ENCODE data around the gene DPEP1. TPM values are rescaled to one million over a fixed set of nuclear protein-coding genes. Genes with fewer than 3 reads are reported as not detected.

The DPEP1 gene
- total and polyA plus RNA-seq, 4 donors: 0.99 to 9.8 (median 5.1) TPM

DNA sequence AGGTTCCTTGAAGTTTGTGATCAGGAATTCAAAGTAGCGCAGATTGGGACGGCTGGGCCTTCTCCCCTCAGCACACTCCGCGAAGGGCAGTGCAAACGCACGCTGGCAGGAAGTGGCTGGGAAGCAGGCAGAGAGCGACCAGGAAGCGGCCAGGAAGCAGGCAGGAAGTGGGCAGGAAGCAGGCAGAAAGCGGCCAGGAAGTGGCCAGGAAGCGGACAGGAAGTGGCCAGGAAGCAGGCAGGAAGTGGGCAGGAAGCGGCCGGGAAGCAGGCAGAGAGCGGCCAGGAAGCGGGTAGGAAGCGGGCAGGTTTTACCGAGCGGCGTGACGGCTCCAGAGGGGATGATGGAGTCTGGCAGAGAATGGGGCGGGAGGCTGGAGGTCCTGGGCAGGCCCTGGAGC lies 3.2 kb downstream of the DPEP1 start:
- H3K9me3 ChIP-seq (ENCODE audit: control insufficient read depth, insufficient read depth, low read length): no peaks in the 10 kb centered on the region
- no peak overlapping the region for H3K27ac ChIP-seq (ENCODE audit: low read depth, low read length)
- peaks cover 10% of the 10 kb centered on the region for H3K4me1 ChIP-seq (ENCODE audit: control insufficient read depth, insufficient read depth, low read length)
- H3K27me3 ChIP-seq (ENCODE audit: control insufficient read depth, insufficient read depth, low read length): no peaks in the 10 kb centered on the region
- DNase-seq (ENCODE audit: low read depth in 4 of 6, low spot score in 6 of 6): no peak
- H3K36me3 ChIP-seq (ENCODE audit: control insufficient read depth, insufficient read depth, low read length): peaks cover 2% of the 10 kb centered on the region
- no peak overlapping the region for H3K4me3 ChIP-seq (ENCODE audit: low read depth, low read length)
- WGBS (ENCODE audit: insufficient coverage): 90% methylated on average over 20 of the region's 20 CpGs

DNA sequence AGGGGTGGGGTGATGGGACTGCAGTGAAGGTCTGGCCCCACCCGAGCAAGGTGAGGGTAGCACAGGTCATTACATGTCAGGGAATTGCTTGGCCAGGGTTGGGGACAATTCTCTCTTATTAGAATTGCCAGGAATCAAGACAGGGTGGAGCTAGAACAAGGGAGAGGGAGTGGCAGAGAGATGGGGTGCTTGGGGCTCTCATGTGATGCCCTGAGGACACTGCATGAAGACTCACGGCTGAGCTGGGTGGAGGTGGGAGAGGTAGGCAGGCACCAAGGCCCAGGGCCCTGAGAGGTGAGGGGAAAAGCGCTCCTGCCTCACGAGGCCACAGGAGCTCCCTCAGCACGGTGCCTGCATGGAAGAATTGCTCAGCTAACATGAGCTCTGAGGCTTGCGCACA lies 3.6 kb downstream of the DPEP1 start:
- Histone ChIP-seq H3K27ac (ENCODE audit: low read depth, low read length) (no peak overlapping the region), H3K4me1 (ENCODE audit: control insufficient read depth, insufficient read depth, low read length) (peaks cover 11% of the 10 kb centered on the region), H3K9me3 (ENCODE audit: control insufficient read depth, insufficient read depth, low read length) (no peaks in the 10 kb centered on the region), H3K36me3 (ENCODE audit: control insufficient read depth, insufficient read depth, low read length) (peaks cover 2% of the 10 kb centered on the region), H3K27me3 (ENCODE audit: control insufficient read depth, insufficient read depth, low read length) (no peaks in the 10 kb centered on the region), H3K4me3 (ENCODE audit: low read depth, low read length) (no peak overlapping the region)
- no peak for DNase-seq (ENCODE audit: low read depth in 4 of 6, low spot score in 6 of 6)
- 74% methylated on average over 6 of the region's 6 CpGs for WGBS (ENCODE audit: insufficient coverage)

GRCh38 chr16:89618109-89618998 lies 4.9 kb downstream of the DPEP1 start:
- H3K4me3 ChIP-seq (ENCODE audit: low read depth, low read length): no peak overlapping the region
- H3K9me3 ChIP-seq (ENCODE audit: control insufficient read depth, insufficient read depth, low read length): no peaks in the 10 kb centered on the region
- no peaks in the 10 kb centered on the region for H3K27me3 ChIP-seq (ENCODE audit: control insufficient read depth, insufficient read depth, low read length)
- no peak overlapping the region for H3K27ac ChIP-seq (ENCODE audit: low read depth, low read length)
- peaks cover 11% of the 10 kb centered on the region for H3K4me1 ChIP-seq (ENCODE audit: control insufficient read depth, insufficient read depth, low read length)
- 89% methylated on average over 4 of the region's 16 CpGs for WGBS (ENCODE audit: insufficient coverage)
- H3K36me3 ChIP-seq (ENCODE audit: control insufficient read depth, insufficient read depth, low read length): peaks cover 2% of the 10 kb centered on the region
- no peak for DNase-seq (ENCODE audit: low read depth in 4 of 6, low spot score in 6 of 6)

GRCh38 chr16:89619840-89620239 lies 6.4 kb downstream of the DPEP1 start:
- no peaks in the 10 kb centered on the region for H3K27me3 ChIP-seq (ENCODE audit: control insufficient read depth, insufficient read depth, low read length)
- H3K27ac ChIP-seq (ENCODE audit: low read depth, low read length): no peak overlapping the region
- 55% methylated on average over 10 of the region's 12 CpGs for WGBS (ENCODE audit: insufficient coverage)
- no peak for DNase-seq (ENCODE audit: low read depth in 4 of 6, low spot score in 6 of 6)
- H3K36me3 ChIP-seq (ENCODE audit: control insufficient read depth, insufficient read depth, low read length): no peaks in the 10 kb centered on the region
- H3K9me3 ChIP-seq (ENCODE audit: control insufficient read depth, insufficient read depth, low read length): no peaks in the 10 kb centered on the region
- H3K4me1 ChIP-seq (ENCODE audit: control insufficient read depth, insufficient read depth, low read length): peaks cover 18% of the 10 kb centered on the region
- H3K4me3 ChIP-seq (ENCODE audit: low read depth, low read length): no peak overlapping the region

DNA sequence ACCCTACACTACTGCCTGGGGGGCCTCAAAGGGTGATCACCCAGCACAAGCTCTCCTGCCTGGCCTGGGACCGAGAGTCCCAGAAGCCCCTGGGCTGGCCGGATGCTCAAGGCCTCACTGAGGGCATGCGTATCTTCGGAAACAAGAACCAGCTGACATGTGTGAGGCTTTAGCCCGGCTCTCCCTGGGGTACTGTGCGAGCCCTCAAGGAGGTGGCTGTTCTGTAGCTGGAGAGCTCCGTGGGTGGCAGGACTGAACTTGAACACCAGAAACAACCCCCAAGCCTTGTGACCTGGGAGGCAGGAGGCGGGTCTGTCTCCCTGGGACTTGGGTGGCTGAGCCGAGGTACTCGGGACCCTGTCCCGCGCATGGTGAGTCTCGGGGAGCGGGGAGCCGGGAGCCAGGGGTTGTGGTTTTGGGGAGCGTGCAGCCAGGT lies 7.0 kb downstream of the DPEP1 start:
- Histone ChIP-seq H3K36me3 (ENCODE audit: control insufficient read depth, insufficient read depth, low read length) (no peaks in the 10 kb centered on the region), H3K4me1 (ENCODE audit: control insufficient read depth, insufficient read depth, low read length) (peaks cover 18% of the 10 kb centered on the region), H3K27ac (ENCODE audit: low read depth, low read length) (no peak overlapping the region), H3K9me3 (ENCODE audit: control insufficient read depth, insufficient read depth, low read length) (no peaks in the 10 kb centered on the region), H3K27me3 (ENCODE audit: control insufficient read depth, insufficient read depth, low read length) (no peaks in the 10 kb centered on the region), H3K4me3 (ENCODE audit: low read depth, low read length) (no peak overlapping the region)
- 77% methylated on average over 10 of the region's 16 CpGs for WGBS (ENCODE audit: insufficient coverage)
- DNase-seq (ENCODE audit: low read depth in 4 of 6, low spot score in 6 of 6): no peak

GRCh38 chr16:89621136-89621697 lies 7.8 kb downstream of the DPEP1 start:
- H3K27ac ChIP-seq (ENCODE audit: low read depth, low read length): no peak overlapping the region
- no peaks in the 10 kb centered on the region for H3K9me3 ChIP-seq (ENCODE audit: control insufficient read depth, insufficient read depth, low read length)
- H3K4me3 ChIP-seq (ENCODE audit: low read depth, low read length): no peak overlapping the region
- H3K4me1 ChIP-seq (ENCODE audit: control insufficient read depth, insufficient read depth, low read length): peaks cover 18% of the 10 kb centered on the region
- H3K36me3 ChIP-seq (ENCODE audit: control insufficient read depth, insufficient read depth, low read length): no peaks in the 10 kb centered on the region
- no peak for DNase-seq (ENCODE audit: low read depth in 4 of 6, low spot score in 6 of 6)
- WGBS (ENCODE audit: insufficient coverage): 67% methylated on average over 18 of the region's 18 CpGs
- no peaks in the 10 kb centered on the region for H3K27me3 ChIP-seq (ENCODE audit: control insufficient read depth, insufficient read depth, low read length)

DNA sequence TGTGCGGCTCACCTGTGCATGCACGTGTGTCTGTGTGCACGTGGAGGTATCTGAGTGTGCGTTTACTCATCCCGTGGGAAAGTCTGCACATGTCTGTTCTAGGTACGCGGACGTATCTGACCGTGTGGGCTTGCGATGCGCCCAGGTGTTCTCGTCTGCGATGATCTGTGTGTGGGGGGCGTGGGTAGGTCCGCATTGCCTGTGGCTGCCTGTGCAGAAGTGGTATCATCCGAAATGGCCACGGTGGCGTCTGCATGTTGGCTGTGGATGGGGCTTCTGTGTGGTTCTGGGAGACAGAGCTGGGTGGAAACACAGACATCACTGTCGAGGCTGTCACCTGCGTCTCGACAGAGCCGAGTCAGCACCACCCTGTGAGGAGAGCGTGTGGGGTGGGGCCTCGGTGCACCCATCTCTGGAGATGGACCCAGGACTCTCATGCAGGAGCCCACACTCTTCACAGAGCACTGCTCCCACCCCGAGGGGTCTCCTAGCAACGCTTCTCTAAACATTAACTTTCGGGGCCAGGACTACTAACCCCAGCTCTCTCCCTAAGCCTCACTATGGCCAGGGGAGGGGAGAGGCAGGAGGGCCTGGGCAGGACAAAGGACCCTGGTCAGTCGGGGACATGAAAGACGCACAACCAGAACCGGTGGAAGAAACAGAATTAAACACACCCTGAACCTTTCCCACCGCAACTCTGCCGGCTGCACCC lies 8.4 kb downstream of the DPEP1 start:
- H3K27ac ChIP-seq (ENCODE audit: low read depth, low read length): no peak overlapping the region

DNA sequence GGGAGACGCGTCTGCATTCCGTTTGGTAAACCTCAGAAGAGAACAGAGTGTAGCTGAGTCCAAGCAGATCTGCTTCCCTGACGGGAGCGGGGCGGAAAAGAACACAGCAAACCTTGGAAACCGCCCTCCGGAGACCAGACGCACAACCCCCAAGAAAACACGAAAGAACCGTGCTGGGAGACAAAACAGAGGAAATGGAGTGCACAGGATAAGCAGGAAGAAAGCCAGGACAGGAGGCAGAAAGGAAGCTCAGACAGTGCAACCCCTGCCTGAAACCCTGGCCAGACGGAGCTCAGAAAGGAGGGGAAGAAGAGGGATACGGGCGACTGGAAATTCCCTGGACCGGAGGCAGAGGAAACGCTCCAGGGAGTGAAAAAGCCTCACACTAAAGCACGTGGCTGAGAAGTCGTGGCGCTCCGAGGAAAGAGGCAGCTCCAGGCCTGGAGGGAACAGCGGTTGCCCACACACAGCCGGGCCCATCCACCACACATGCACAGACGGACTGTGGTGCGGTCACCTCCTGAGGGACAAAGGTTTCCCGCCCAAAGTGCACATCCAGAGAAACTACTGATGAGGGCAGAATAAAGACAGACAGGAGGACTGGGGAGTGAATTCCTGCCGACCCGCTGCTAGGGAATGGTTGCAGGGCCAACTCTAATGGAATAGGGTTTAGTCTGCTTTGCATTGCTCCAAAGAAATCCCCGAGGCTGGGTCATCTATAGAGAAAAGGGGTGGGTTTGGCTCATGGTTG lies 10.2 kb downstream of the DPEP1 start:
- Histone ChIP-seq H3K36me3 (ENCODE audit: control insufficient read depth, insufficient read depth, low read length) (no peaks in the 10 kb centered on the region), H3K27me3 (ENCODE audit: control insufficient read depth, insufficient read depth, low read length) (no peaks in the 10 kb centered on the region), H3K4me1 (ENCODE audit: control insufficient read depth, insufficient read depth, low read length) (peaks cover 18% of the 10 kb centered on the region), H3K9me3 (ENCODE audit: control insufficient read depth, insufficient read depth, low read length) (no peaks in the 10 kb centered on the region), H3K4me3 (ENCODE audit: low read depth, low read length) (no peak overlapping the region), H3K27ac (ENCODE audit: low read depth, low read length) (peak overlapping the region; percentile 18)
- peak in 1 of 6 donors; percentile 57 for DNase-seq (ENCODE audit: low read depth in 4 of 6, low spot score in 6 of 6)
- WGBS (ENCODE audit: insufficient coverage): 28% methylated on average over 20 of the region's 28 CpGs

More for the DNA sequence above, 8.4 kb downstream of the DPEP1 start:
- no peak overlapping the region for H3K4me3 ChIP-seq (ENCODE audit: low read depth, low read length)
- no peaks in the 10 kb centered on the region for H3K9me3 ChIP-seq (ENCODE audit: control insufficient read depth, insufficient read depth, low read length)
- peaks cover 18% of the 10 kb centered on the region for H3K4me1 ChIP-seq (ENCODE audit: control insufficient read depth, insufficient read depth, low read length)
- no peaks in the 10 kb centered on the region for H3K27me3 ChIP-seq (ENCODE audit: control insufficient read depth, insufficient read depth, low read length)
- no peak for DNase-seq (ENCODE audit: low read depth in 4 of 6, low spot score in 6 of 6)
- H3K36me3 ChIP-seq (ENCODE audit: control insufficient read depth, insufficient read depth, low read length): no peaks in the 10 kb centered on the region
- WGBS (ENCODE audit: insufficient coverage): 76% methylated on average over 25 of the region's 32 CpGs

Data from spinal cord (tissue), 10 donors.